Left lung (tissue), 10 donors: Measurements from ENCODE around the gene ANKRD33B. TPM values are rescaled to one million over a fixed set of nuclear protein-coding genes. Genes with fewer than 3 reads are reported as not detected.

Experiments used
- ATAC-seq: fragments of 200-7000 bp; cut with Tn5 transposase; one replicate; pipeline ENCODE4 v1.9.1; 2020; ENCODE audit warnings: moderate library complexity
- DNase-seq, 4 donors: peaks; one replicate each; pipeline ENCODE4 v3.0.0-alpha.2; 2013 to 2020
- H3K27ac ChIP-seq, 2 donors: fragments of 200-600 bp; sonication (generic) in 1 of 2; one replicate each; pipeline versions ENCODE4 v1.5.0 to v1.8.0; 2020 to 2021
- H3K27me3 ChIP-seq, 2 donors: fragments of 200-600 bp; sonication (generic) in 1 of 2; one replicate each; pipeline versions ENCODE4 v1.5.0 to v1.8.0; 2020 to 2021
- H3K36me3 ChIP-seq, 2 donors: fragments of 200-600 bp; sonication (generic) in 1 of 2; one replicate each; pipeline versions ENCODE4 v1.5.0 to v1.8.0; 2020 to 2021
- H3K4me1 ChIP-seq, 2 donors: fragments of 200-600 bp; one replicate each; pipeline ENCODE4 v1.8.0; 2021
- H3K4me3 ChIP-seq, 2 donors: fragments of 200-600 bp; sonication (generic) in 1 of 2; one replicate each; pipeline versions ENCODE4 v1.5.0 to v1.8.0; 2020 to 2021; ENCODE audit warnings: mild to moderate bottlenecking in 1 of 2
- H3K9me3 ChIP-seq, 2 donors: fragments of 200-600 bp; sonication (generic) in 1 of 2; one replicate each; pipeline versions ENCODE4 v1.5.0 to v1.8.0; 2020 to 2021
- intact Hi-C, 2 donors: fragments of 100-400 bp; cut with DNase I; formaldehyde crosslinking; loops; one replicate each; pipeline versions ENCODE4 v1.11.2 to v1.14.2; 2022
- polyA plus RNA-seq, 6 donors: library from polyadenylated mRNA; unstranded; fragments of 120-200 nt; gene quantifications; one replicate each; pipeline ENCODE4 v1.2.1, GENCODE V29; 2013; ENCODE audit not compliant: insufficient read length in 6 of 6
- total RNA-seq, 2 donors: library from RNA; stranded (reverse); fragmentation: NEBNext Ultra II Directional; extraction: Animal tissue kit (Norgen Biotek cat#: 25700); gene quantifications; one replicate each; pipeline ENCODE4 v1.2.1, GENCODE V29; 2021
- TF ChIP-seq, protein P1 (sequence below), 2 donors: fragments of 200-600 bp; sonication (generic) in 1 of 2; IDR thresholded peaks; one replicate each; pipeline versions ENCODE4 v1.5.0 to v1.8.0; 2021; ENCODE audit warnings: antibody characterized with exemption in 2 of 2
- donor health status: DM: no; HTN: yes; CAD: no.
- donor health status: DM: no; HTN: no; CAD: no.

The ANKRD33B gene
- total and polyA plus RNA-seq, 8 donors, result 0.53 to 6.3 (median 0.69) TPM

DNA sequence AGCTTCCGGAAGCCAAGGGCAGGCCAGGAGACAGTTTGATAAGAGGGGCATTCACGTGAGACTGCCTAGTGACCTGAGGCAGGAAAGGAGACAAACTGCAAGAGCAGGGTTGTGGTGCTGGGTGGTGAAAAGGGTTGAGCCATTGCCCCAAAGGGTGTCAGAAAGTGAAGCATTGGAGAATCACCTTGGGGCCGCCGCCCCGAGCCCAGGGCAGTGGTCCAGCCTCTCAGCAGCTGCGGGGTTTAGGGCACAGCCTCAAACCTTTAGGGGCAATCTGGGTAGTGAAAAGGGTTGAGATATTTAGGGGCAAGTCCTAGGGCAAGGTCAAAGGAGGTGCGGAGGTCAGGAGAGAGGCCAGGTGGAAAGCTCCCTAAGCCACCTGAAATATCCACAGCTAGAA, 10.4 kb upstream of the ANKRD33B start:
- ATAC-seq, result no peak

DNA sequence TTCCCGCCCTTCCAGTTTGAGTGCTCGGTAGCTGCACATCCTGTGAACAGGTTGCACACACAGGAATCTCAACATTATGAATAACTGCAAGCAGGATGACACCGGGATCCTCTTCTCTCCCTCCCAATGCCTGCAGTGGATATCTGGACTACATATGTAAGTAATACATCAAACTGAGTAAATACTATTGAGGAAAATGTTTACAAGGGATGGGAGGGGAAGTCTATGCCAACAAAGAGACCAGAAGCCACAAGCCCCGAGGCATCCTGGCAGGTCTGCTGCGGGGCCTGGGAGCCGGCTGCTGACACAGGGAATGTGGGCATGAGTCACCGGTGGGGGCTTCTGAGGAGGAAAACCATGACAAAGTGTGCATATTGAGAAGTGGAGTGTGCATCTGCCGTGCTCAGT, 8.6 kb upstream of the ANKRD33B start:
- intact Hi-C loops, result no loop called here
- Histone ChIP-seq H3K4me1 (peaks cover 7 to 17% of the 10 kb centered on the region in 2 donors), H3K9me3 (no peaks in the 10 kb centered on the region), H3K27me3 (peaks cover 0 to 5% of the 10 kb centered on the region in 2 donors), H3K36me3 (no peaks in the 10 kb centered on the region), H3K4me3 (no peak overlapping the region), H3K27ac (no peak overlapping the region)
- ATAC-seq (no peak), DNase-seq (no peak)
- TF ChIP-seq, protein P1, sequence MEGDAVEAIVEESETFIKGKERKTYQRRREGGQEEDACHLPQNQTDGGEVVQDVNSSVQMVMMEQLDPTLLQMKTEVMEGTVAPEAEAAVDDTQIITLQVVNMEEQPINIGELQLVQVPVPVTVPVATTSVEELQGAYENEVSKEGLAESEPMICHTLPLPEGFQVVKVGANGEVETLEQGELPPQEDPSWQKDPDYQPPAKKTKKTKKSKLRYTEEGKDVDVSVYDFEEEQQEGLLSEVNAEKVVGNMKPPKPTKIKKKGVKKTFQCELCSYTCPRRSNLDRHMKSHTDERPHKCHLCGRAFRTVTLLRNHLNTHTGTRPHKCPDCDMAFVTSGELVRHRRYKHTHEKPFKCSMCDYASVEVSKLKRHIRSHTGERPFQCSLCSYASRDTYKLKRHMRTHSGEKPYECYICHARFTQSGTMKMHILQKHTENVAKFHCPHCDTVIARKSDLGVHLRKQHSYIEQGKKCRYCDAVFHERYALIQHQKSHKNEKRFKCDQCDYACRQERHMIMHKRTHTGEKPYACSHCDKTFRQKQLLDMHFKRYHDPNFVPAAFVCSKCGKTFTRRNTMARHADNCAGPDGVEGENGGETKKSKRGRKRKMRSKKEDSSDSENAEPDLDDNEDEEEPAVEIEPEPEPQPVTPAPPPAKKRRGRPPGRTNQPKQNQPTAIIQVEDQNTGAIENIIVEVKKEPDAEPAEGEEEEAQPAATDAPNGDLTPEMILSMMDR (IDR thresholded peaks at IDR 0.05), result no peak

More for the DNA sequence above, 10.4 kb upstream of the ANKRD33B start:
- Histone ChIP-seq H3K36me3 (no peaks in the 10 kb centered on the region), H3K4me3 (no peak overlapping the region), H3K27ac (no peak overlapping the region), H3K9me3 (no peaks in the 10 kb centered on the region), H3K27me3 (peaks cover 0 to 5% of the 10 kb centered on the region in 2 donors), H3K4me1 (peaks cover 7 to 17% of the 10 kb centered on the region in 2 donors)
- TF ChIP-seq, protein P1 (IDR thresholded peaks at IDR 0.05), result no peak
- no peak for DNase-seq
- intact Hi-C loops, result no loop called here

DNA sequence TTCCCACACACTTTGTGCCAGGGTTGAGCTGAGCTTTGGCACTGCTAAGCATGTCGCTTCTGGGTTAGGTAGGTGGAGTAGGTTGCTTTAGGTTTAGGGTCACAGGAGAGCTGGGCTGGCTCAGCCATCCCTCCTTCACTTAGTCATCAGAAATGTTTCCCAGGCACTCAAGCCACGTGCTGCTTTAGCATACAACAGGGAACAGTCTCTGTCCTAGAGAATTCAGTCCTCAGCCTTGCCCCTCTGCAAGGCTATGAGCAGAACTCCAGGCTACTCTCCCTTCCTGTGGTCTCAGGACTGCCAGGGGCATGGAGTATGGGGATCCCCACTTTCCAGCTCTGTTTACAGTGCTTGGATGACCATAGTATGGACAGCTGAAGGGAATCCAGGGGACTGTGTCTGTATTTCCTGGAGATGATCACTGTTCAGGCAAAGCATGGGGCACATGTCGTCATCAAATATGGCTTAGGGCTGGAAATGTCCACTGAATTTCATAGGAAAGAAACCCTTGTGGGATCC, 7.5 kb upstream of the ANKRD33B start:
- no peaks in the 10 kb centered on the region for H3K36me3 ChIP-seq
- no peak overlapping the region for H3K27ac ChIP-seq
- peak; percentile 68 for ATAC-seq
- H3K4me3 ChIP-seq, result no peak overlapping the region
- H3K4me1 ChIP-seq, result peaks cover 7 to 17% of the 10 kb centered on the region in 2 donors
- peaks cover 0 to 5% of the 10 kb centered on the region in 2 donors for H3K27me3 ChIP-seq
- intact Hi-C loops, result no loop called here
- DNase-seq, result no peak
- no peaks in the 10 kb centered on the region for H3K9me3 ChIP-seq
- TF ChIP-seq, protein P1 (IDR thresholded peaks at IDR 0.05), result no peak

DNA sequence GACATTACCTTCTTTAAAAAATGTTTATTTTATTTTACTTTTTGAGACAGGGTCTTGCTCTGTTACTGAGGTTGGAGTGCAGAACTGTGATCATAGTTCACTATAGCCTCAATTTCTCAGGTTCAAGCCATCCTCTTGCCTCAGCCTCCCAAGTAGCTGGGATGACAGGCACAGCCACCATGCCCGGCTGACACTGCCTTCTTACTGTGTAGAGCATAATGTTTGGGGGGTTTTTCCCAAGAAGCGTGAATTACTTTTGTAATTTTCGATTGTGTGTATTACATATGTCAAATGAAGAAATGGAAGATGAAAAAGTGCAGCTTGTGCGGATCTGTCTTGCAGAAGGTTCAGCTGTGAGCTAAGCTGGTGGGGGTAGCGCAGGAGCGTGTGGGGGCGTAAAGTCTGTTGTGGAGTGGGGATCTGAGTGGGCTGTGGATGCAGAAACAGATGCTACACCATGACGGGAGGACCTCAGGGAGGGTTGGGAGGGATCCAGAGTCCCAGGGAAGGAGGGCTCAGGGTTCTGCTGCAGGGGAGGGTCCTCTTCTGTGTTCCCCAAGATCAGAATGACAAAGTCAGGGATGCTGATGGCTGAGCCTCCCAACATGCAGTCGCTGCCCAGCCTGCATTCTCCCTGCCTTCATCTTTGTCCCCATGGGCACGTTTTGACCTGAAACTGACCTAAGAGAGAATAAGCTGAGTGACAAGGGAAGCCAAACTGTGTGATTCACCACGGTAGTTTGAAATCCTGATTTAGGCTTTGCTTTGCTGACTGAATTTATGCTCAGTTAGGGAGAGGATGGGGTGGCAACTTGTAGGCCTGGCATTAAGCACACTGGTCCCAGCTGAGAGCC, 6.8 kb upstream of the ANKRD33B start:
- DNase-seq (no peak), ATAC-seq (no peak)
- Histone ChIP-seq H3K4me3 (no peak overlapping the region), H3K36me3 (no peaks in the 10 kb centered on the region), H3K4me1 (peaks cover 0 to 17% of the 10 kb centered on the region in 2 donors), H3K27ac (no peak overlapping the region), H3K27me3 (peaks cover 0 to 6% of the 10 kb centered on the region in 2 donors), H3K9me3 (no peaks in the 10 kb centered on the region)
- intact Hi-C loops, result no loop called here
- TF ChIP-seq, protein P1 (IDR thresholded peaks at IDR 0.05), result no peak

DNA sequence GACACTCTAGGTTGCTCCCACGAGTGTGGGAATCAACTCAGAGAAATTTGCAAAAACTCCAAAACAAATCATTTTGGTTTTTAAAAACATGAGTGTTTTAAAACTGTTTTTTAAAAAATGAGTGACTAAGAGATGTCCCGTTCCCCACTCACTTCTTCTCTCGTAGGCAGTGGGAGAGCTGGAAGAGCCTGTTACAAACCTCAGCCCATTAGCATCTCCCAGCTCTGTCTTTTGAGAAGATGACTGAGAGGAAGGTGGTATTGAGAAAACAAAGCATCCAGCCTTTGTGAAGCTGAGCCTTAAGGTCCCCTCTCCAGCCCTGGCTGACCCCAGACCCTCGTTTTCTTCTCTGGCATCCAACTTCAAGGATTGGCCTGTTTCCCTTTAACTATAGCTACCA, 4.7 kb upstream of the ANKRD33B start:
- H3K4me1 ChIP-seq, result peaks cover 5 to 33% of the 10 kb centered on the region in 2 donors
- intact Hi-C loops, result no loop called here
- H3K36me3 ChIP-seq, result no peaks in the 10 kb centered on the region
- TF ChIP-seq, protein P1 (IDR thresholded peaks at IDR 0.05), result no peak
- H3K27ac ChIP-seq, result no peak overlapping the region
- H3K27me3 ChIP-seq, result peaks cover 14 to 26% of the 10 kb centered on the region in 2 donors
- H3K9me3 ChIP-seq, result no peaks in the 10 kb centered on the region
- no peak overlapping the region for H3K4me3 ChIP-seq
- no peak for DNase-seq
- no peak for ATAC-seq
